ENCODE data around the gene AIP. TPM values are rescaled to one million over a fixed set of nuclear protein-coding genes. Genes with fewer than 3 reads are reported as not detected.

Gene AIP
- total and polyA plus RNA-seq, 8 donors = 20.2 to 45.8 (median 25.6) TPM

GRCh38 chr11:67534070-67534679, 51.3 kb downstream of the AIP start:
- no peak for DNase-seq
- FAIRE-seq = no peak
- peak overlapping the region in 1 of 4 donors; percentile 42 for H3K27ac ChIP-seq
- H3K4me1 ChIP-seq = peaks cover 0 to 12% (median 8%) of the 10 kb centered on the region in 3 donors
- H3K9me3 ChIP-seq = peaks cover 0 to 5% (median 0%) of the 10 kb centered on the region in 4 donors
- WGBS, 2 donors = 22 to 34% methylated on average over 4 of the region's 4 CpGs
- H3K36me3 ChIP-seq = no peaks in the 10 kb centered on the region
- no peaks in the 10 kb centered on the region for H3K27me3 ChIP-seq
- no peak for TF ChIP-seq CTCF (IDR thresholded peaks at IDR 0.05)
- intact Hi-C loops (cut with DNase I) = no loop called here
- H3K4me3 ChIP-seq = no peak overlapping the region
- ATAC-seq = no peak

GRCh38 chr11:67535561-67535960, 52.7 kb downstream of the AIP start:
- no peak for ATAC-seq
- H3K4me3 ChIP-seq = no peak overlapping the region
- no peak for DNase-seq
- H3K36me3 ChIP-seq = no peaks in the 10 kb centered on the region
- intact Hi-C loops (cut with DNase I) = no loop called here
- no peaks in the 10 kb centered on the region for H3K27me3 ChIP-seq
- H3K9me3 ChIP-seq = peaks cover 0 to 5% (median 0%) of the 10 kb centered on the region in 4 donors
- peaks cover 0 to 12% (median 8%) of the 10 kb centered on the region in 3 donors for H3K4me1 ChIP-seq
- TF ChIP-seq CTCF (IDR thresholded peaks at IDR 0.05) = no peak
- H3K27ac ChIP-seq = no peak overlapping the region
- WGBS, 2 donors = 31% methylated on average over 1 of the region's 1 CpG
- FAIRE-seq = no peak

- H3K36me3 ChIP-seq = no peaks in the 10 kb centered on the region
- DNase-seq (no peak), FAIRE-seq (no peak), ATAC-seq (no peak)
- peaks cover 0 to 5% (median 0%) of the 10 kb centered on the region in 4 donors for H3K9me3 ChIP-seq
- intact Hi-C loops (cut with DNase I) = no loop called here
- H3K4me1 ChIP-seq = peaks cover 0 to 7% (median 6%) of the 10 kb centered on the region in 3 donors
- no peaks in the 10 kb centered on the region for H3K27me3 ChIP-seq
- TF ChIP-seq CTCF (IDR thresholded peaks at IDR 0.05) = no peak
- H3K27ac ChIP-seq = no peak overlapping the region
- WGBS, 2 donors = 76 to 86% methylated on average over 6 of the region's 6 CpGs
- no peak overlapping the region for H3K4me3 ChIP-seq
Observed at GRCh38 chr11:67538306-67538705, 55.5 kb downstream of the AIP start.

GRCh38 chr11:67538823-67539505, 56.1 kb downstream of the AIP start:
- Histone ChIP-seq H3K9me3 (peaks cover 0 to 5% (median 0%) of the 10 kb centered on the region in 4 donors), H3K27me3 (no peaks in the 10 kb centered on the region), H3K4me3 (no peak overlapping the region), H3K36me3 (no peaks in the 10 kb centered on the region), H3K4me1 (peaks cover 0 to 4% (median 4%) of the 10 kb centered on the region in 3 donors), H3K27ac (no peak overlapping the region)
- FAIRE-seq (no peak), ATAC-seq (no peak), DNase-seq (no peak)
- no peak for TF ChIP-seq CTCF (IDR thresholded peaks at IDR 0.05)
- WGBS, 2 donors = 93 to 94% methylated on average over 10 of the region's 10 CpGs
- intact Hi-C loops (cut with DNase I) = no loop called here

GRCh38 chr11:67539550-67539949, 56.7 kb downstream of the AIP start:
- Histone ChIP-seq H3K27me3 (no peaks in the 10 kb centered on the region), H3K36me3 (no peaks in the 10 kb centered on the region), H3K27ac (no peak overlapping the region), H3K4me1 (peaks cover 0 to 8% (median 4%) of the 10 kb centered on the region in 3 donors), H3K4me3 (no peak overlapping the region), H3K9me3 (peaks cover 0 to under 1% (median 0%) of the 10 kb centered on the region in 4 donors)
- DNase-seq (no peak), ATAC-seq (no peak), FAIRE-seq (no peak)
- TF ChIP-seq CTCF (IDR thresholded peaks at IDR 0.05) = no peak
- intact Hi-C loops (cut with DNase I) = no loop called here
- WGBS, 2 donors = 74 to 81% methylated on average over 4 of the region's 4 CpGs

All from pancreas (tissue), 10 donors.